Liver (tissue), 9 donors: Measurements from ENCODE around the gene OR5B2. TPM values are rescaled to one million over a fixed set of nuclear protein-coding genes. Genes with fewer than 3 reads are reported as not detected.
"Not testable (repeated sequence)": the region's sequence is repeated elsewhere in the genome, so short reads cannot be mapped to it uniquely, and the experiment has no call there.

Experiments used
- DNase-seq: peaks from one replicate; pipeline ENCODE4 v3.0.0-alpha.2; 2017; ENCODE audit warnings: low spot score
- H3K27ac ChIP-seq, 2 donors: one replicate each; pipeline ENCODE4 v1.7.0; 2013; ENCODE audit warnings: inconsistent platforms in 2 of 2, low read length in 2 of 2, control low read depth in 1 of 2, low read depth in 1 of 2, mild to moderate bottlenecking in 1 of 2
- H3K27me3 ChIP-seq, 4 donors: one replicate each; pipeline versions ENCODE4 v1.6.1 to v1.7.0; 2013; ENCODE audit warnings: low read length in 3 of 4, inconsistent platforms in 1 of 4, mild to moderate bottlenecking in 1 of 4, moderate library complexity in 1 of 4; ENCODE audit not compliant: control insufficient read depth in 4 of 4, insufficient read depth in 4 of 4
- H3K36me3 ChIP-seq, 4 donors: one replicate each; pipeline versions ENCODE4 v1.6.1 to v1.7.0; 2013; ENCODE audit warnings: low read length in 3 of 4, mild to moderate bottlenecking in 3 of 4, low read depth in 1 of 4, moderate library complexity in 1 of 4; ENCODE audit not compliant: control insufficient read depth in 4 of 4, insufficient read depth in 3 of 4
- H3K4me1 ChIP-seq, 4 donors: one replicate each; pipeline versions ENCODE4 v1.6.1 to v1.7.0; 2013; ENCODE audit warnings: low read length in 3 of 4, mild to moderate bottlenecking in 3 of 4, moderate library complexity in 1 of 4; ENCODE audit not compliant: control insufficient read depth in 4 of 4, insufficient read depth in 4 of 4
- H3K4me3 ChIP-seq, 3 donors: one replicate each; pipeline versions ENCODE4 v1.6.1 to v1.7.0; 2013; ENCODE audit warnings: low read length in 3 of 3, control low read depth in 1 of 3, low read depth in 1 of 3, mild to moderate bottlenecking in 1 of 3
- H3K9ac ChIP-seq, 2 donors: one replicate each; pipeline ENCODE4 v1.7.0; 2013; ENCODE audit warnings: low read length in 2 of 2, mild to moderate bottlenecking in 2 of 2, moderate library complexity in 2 of 2, control low read depth in 1 of 2, low read depth in 1 of 2
- H3K9me3 ChIP-seq, 4 donors: one replicate each; pipeline versions ENCODE4 v1.6.1 to v1.7.0; 2013; ENCODE audit warnings: low read length in 3 of 4; ENCODE audit not compliant: control insufficient read depth in 4 of 4
- CTCF ChIP-seq: fragments of 150-350 bp; IDR thresholded peaks from 2 replicates; pipeline ENCODE4 v1.5.1; 2017; ENCODE audit warnings: improper control_type of control experiment, low read depth, low read length; ENCODE audit not compliant: missing input control
- GABPA ChIP-seq, 2 donors: IDR thresholded peaks in 1 of 2; conservative IDR thresholded peaks in 1 of 2; 2 replicates each; pipeline ENCODE4 v1.6.1; 2016; ENCODE audit warnings: antibody characterized with exemption in 2 of 2, mild to moderate bottlenecking in 1 of 2, moderate library complexity in 1 of 2
- HNF4A ChIP-seq, 2 donors: conservative IDR thresholded peaks; 2 replicates each; pipeline ENCODE4 v1.6.1; 2016; ENCODE audit warnings: antibody characterized with exemption in 2 of 2, mild to moderate bottlenecking in 2 of 2
- HNF4G ChIP-seq: IDR thresholded peaks from 2 replicates; pipeline ENCODE4 v1.6.1; 2016; ENCODE audit warnings: antibody characterized with exemption
- JUND ChIP-seq, 2 donors: IDR thresholded peaks; 2 replicates each; pipeline ENCODE4 v1.6.1; 2016; ENCODE audit warnings: antibody characterized with exemption in 2 of 2
- MAX ChIP-seq: IDR thresholded peaks from 2 replicates; pipeline ENCODE4 v1.6.1; 2016; ENCODE audit warnings: antibody characterized with exemption
- TAF1 ChIP-seq: conservative IDR thresholded peaks from 2 replicates; pipeline ENCODE4 v1.6.1; 2016; ENCODE audit warnings: antibody characterized with exemption, mild to moderate bottlenecking
- ZBTB33 ChIP-seq: IDR thresholded peaks from 2 replicates; pipeline ENCODE4 v1.6.1; 2016; ENCODE audit warnings: antibody characterized with exemption
- WGBS: extraction: QIAGEN DNeasy Blood & Tissue Kit; methylation state at CpG from one replicate; pipeline ENCODE4 v1.1.7; 2013; 5-methylcytosine and 5-hydroxymethylcytosine counted together
- polyA plus RNA-seq, 2 donors: library from polyadenylated mRNA; stranded (reverse) in 1 of 2; unstranded in 1 of 2; fragments of 200-250 nt in 1 of 2; fragments of >200 nt in 1 of 2; fragmentation: Nextera tagmentation in 1 of 2; extraction: Ambion mirVana in 1 of 2; gene quantifications; one replicate each; pipeline versions ENCODE4 v1.2.1 to v1.2.3, GENCODE V29; 2013 to 2015
- total RNA-seq, 2 donors: library from RNA; depleted of rRNA; stranded (reverse); fragments of >200 nt; gene quantifications; one replicate each; pipeline ENCODE4 v1.2.3, GENCODE V29; 2014
- TF ChIP-seq, protein P1 (sequence below): IDR thresholded peaks from 2 replicates; pipeline ENCODE4 v1.6.1; 2016; ENCODE audit warnings: antibody characterized with exemption, mild to moderate bottlenecking
- donor health status: healthy.
- donor health status: healthy.
- donor health status: healthy.
- donor health status: healthy.
- donor health status: healthy.

OR5B2 gene
- total and polyA plus RNA-seq, 4 donors: not detected

DNA sequence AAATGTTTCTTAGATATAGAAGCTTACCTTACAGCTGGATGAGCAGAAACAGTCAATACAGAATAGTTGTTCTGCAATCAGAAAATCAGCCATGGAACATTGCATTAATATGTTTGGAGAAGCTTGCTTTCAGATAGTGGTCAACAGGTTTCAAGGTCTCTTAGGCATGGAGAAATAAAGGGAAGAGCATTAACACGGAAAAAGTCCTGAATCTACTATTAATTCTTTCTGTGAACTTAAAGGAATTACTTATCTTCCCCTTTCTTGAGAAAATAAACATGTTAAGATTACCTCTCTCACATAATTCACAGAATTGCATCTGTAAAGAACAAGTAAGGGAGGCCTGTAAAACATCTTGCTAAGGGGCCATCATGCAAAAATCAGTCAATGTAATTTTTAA lies 21.1 kb downstream of the OR5B2 start, which contains the start of gene OR5B3:
Gene OR5B3 (minus strand): TSS at position 101 of the 400 bp plus-strand sequence. CDS start 3,465 bp downstream, outside the sequence.
- 49% methylated on average over 1 of the region's 1 CpG for WGBS
- Histone ChIP-seq H3K4me1 (no peaks in the 10 kb centered on the region), H3K4me3 (no peak within 1 kb of the TSS), H3K36me3 (no peaks in the 10 kb centered on the region), H3K27me3 (peaks cover 0 to 2% (median 0%) of the 10 kb centered on the region in 4 donors), H3K27ac (no peak within 1 kb of the TSS), H3K9ac (no peak within 1 kb of the TSS), H3K9me3 (peaks cover 0 to 1% (median 0%) of the 10 kb centered on the region in 4 donors)
- DNase-seq: no peak
- no peak for TF ChIP-seq JUND (IDR thresholded peaks at IDR 0.05)
- TF ChIP-seq, protein P1, sequence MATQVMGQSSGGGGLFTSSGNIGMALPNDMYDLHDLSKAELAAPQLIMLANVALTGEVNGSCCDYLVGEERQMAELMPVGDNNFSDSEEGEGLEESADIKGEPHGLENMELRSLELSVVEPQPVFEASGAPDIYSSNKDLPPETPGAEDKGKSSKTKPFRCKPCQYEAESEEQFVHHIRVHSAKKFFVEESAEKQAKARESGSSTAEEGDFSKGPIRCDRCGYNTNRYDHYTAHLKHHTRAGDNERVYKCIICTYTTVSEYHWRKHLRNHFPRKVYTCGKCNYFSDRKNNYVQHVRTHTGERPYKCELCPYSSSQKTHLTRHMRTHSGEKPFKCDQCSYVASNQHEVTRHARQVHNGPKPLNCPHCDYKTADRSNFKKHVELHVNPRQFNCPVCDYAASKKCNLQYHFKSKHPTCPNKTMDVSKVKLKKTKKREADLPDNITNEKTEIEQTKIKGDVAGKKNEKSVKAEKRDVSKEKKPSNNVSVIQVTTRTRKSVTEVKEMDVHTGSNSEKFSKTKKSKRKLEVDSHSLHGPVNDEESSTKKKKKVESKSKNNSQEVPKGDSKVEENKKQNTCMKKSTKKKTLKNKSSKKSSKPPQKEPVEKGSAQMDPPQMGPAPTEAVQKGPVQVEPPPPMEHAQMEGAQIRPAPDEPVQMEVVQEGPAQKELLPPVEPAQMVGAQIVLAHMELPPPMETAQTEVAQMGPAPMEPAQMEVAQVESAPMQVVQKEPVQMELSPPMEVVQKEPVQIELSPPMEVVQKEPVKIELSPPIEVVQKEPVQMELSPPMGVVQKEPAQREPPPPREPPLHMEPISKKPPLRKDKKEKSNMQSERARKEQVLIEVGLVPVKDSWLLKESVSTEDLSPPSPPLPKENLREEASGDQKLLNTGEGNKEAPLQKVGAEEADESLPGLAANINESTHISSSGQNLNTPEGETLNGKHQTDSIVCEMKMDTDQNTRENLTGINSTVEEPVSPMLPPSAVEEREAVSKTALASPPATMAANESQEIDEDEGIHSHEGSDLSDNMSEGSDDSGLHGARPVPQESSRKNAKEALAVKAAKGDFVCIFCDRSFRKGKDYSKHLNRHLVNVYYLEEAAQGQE: no peak
- TF ChIP-seq TAF1: no peak

DNA sequence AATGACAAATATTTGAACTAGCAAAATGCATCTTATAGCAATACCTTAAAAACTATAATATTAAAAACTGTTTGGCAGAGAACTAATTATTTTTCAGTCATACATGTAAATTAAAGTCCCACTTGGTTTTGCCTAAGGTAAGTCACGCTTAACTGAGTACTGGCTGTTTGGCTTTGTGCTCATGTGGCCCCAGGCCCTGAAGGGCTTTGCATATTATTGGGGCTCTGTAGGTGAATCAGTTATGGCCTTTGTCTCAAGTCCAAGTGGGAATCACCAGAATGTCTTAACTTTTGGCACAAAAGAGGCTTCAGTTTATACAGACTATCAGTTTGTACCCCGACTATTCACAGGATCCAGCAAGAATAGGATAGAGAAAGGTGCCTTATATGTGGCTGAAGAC lies 28.3 kb downstream of the OR5B2 start:
- H3K27ac ChIP-seq, H3K27me3 ChIP-seq, H3K4me3 ChIP-seq, DNase-seq, H3K4me1 ChIP-seq, H3K9me3 ChIP-seq, H3K36me3 ChIP-seq, H3K9ac ChIP-seq: not testable (repeated sequence)
- WGBS: 79% methylated on average over 1 of the region's 2 CpGs

- H3K4me1 ChIP-seq: no peaks in the 10 kb centered on the region
- DNase-seq: no peak
- H3K27ac ChIP-seq: no peak overlapping the region
- 67% methylated on average over 2 of the region's 2 CpGs for WGBS
- H3K27me3 ChIP-seq: no peaks in the 10 kb centered on the region
- H3K9me3 ChIP-seq: peaks cover 0 to 5% (median 3%) of the 10 kb centered on the region in 4 donors
- no peak for TF ChIP-seq CTCF
- no peak for TF ChIP-seq GABPA (IDR thresholded peaks at IDR 0.05 in 1 of 2, conservative IDR thresholded peaks at IDR 0.05 in 1 of 2)
- TF ChIP-seq HNF4G: no peak
- H3K9ac ChIP-seq: no peak overlapping the region
- H3K36me3 ChIP-seq: no peaks in the 10 kb centered on the region
- H3K4me3 ChIP-seq: no peak overlapping the region
Measured at GRCh38 chr11:58395581-58395980, 32.3 kb downstream of the OR5B2 start.

DNA sequence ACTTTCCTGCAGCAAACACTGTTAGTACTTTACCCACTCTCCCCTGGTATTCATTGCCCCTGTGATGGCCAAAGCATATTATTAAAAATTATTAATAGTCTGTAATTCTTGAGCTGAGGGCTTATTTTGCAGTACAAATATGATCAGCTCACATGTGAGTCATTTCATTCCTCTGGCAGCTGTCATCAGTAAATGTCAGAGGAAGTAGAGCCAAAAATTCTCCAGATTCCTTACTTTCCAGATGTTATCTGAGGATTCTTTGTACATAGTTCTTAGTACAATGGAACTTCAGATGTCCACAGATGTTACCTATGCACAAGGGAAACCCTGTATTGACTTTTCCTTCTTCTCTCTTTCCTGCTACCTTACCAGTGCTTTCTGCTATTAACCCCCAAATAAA lies 33.7 kb downstream of the OR5B2 start:
- Histone ChIP-seq H3K27ac (no peak overlapping the region), H3K9me3 (peaks cover 0 to 5% (median 3%) of the 10 kb centered on the region in 4 donors), H3K27me3 (no peaks in the 10 kb centered on the region), H3K4me1 (no peaks in the 10 kb centered on the region), H3K9ac (no peak overlapping the region), H3K36me3 (no peaks in the 10 kb centered on the region), H3K4me3 (no peak overlapping the region)
- no peak for DNase-seq
- TF ChIP-seq ZBTB33 (no peak), MAX (no peak), CTCF (no peak), HNF4A (conservative IDR thresholded peaks at IDR 0.05) (no peak)
